ENCODE measurements around the gene AP1M1.

The AP1M1 gene

DNA sequence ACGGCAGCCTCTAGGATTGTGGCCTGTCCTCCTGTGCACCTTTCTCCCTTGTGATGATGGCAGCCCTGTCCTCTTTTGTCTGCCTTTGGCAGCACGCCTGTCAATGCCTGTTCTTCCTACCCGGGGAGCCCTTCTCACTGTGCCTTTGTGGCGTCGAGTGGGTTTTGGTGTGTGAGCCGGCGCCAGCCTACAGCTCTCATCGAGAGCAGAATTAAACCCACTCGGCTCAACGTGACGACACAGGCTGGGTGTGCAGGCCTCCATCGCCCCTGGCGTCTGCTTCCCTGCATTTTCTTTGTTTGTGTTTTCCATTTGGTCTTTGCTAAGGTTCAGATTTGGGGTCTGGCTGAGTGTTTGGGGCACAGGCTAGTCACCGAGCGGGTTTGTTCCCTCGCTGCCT is 34.4 kb downstream of the AP1M1 start:
- DNase-seq (ENCODE audit: low spot score): no peak

DNA sequence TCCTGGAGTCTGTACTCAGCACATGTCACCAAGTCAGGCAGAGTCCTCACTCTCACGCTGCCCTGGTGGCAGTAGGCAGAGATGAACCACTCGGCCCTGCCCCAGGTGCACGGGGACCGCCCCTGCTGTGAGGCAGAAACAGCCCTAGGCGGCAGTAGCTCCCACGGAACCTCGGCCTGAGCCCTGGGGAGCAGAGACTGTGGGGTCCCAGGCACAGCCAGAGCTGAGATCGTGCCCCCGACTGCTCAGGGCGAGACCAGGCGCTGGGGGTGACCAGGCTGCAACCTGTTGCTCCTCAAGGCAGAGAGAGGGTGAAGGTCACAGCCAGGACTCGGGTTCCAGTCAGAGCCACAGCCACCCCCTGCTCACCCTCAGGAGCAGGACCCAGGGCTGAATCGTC is 34.9 kb downstream of the AP1M1 start:
- DNase-seq (ENCODE audit: low spot score): no peak

DNA sequence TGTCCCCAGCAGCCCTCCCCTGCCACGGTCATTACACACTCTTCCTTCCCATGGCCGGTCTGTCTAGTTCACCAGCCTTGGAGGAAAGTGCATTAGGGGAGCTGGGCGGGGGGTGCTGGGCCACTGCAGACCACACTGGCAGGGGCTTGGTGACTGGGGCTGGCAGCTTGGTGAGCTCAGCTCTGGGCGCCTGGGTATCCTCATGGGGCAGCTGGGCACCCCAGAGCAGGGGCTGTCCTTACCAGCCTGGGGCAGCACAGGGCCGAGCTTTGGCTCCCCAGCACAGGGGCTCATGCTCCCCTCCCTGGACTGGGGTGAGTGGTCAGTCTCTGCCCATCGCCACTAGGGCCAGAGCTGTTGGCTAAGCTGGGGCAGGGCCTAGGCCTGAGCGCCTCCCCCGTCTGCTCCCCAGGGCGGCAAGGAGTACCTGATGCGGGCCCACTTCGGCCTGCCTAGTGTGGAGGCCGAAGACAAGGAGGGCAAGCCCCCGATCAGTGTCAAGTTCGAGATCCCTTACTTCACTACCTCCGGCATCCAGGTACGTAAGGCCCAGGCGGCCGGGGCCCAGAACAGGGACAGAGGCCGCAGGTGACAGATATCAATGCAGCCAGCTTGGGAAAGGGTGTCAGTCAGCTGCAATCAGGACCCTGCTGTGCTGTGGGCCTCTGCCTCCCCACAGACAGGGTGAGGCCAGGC is 35.5 kb downstream of the AP1M1 start:
- no peak for DNase-seq (ENCODE audit: low spot score)

DNA sequence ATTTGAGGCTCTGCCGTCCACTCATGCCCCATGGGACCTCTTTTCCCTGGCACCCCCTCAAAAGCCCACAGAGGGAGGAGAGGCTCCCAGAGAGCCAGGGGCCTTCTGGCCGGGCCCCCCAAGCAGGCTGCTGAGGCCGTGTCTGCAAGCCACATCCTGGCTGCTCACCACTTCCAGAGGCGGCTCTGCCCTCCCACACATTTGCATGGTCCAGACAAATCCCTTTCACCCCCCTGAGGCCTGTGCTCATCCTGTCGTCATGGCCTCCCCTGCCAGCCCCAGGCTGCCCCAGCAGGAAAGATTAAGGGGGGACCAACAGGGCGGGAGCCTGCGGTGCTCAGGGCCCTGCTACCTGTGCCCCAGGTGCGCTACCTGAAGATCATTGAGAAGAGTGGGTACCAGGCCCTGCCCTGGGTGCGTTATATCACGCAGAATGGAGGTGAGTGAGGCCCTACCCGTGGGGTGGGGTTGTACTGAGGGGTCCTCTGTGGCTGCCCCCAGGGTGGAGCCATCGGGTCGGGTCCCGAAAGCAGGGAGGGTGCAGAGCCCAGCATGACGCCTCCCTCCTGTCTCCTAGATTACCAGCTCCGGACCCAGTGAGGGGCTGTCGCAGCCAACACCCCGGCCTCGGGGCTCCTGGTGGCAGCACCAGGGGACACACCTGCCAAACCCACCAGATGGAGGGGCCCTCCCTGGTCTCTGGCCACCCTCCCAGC is 36.3 kb downstream of the AP1M1 start:
- no peak for DNase-seq (ENCODE audit: low spot score)

DNA sequence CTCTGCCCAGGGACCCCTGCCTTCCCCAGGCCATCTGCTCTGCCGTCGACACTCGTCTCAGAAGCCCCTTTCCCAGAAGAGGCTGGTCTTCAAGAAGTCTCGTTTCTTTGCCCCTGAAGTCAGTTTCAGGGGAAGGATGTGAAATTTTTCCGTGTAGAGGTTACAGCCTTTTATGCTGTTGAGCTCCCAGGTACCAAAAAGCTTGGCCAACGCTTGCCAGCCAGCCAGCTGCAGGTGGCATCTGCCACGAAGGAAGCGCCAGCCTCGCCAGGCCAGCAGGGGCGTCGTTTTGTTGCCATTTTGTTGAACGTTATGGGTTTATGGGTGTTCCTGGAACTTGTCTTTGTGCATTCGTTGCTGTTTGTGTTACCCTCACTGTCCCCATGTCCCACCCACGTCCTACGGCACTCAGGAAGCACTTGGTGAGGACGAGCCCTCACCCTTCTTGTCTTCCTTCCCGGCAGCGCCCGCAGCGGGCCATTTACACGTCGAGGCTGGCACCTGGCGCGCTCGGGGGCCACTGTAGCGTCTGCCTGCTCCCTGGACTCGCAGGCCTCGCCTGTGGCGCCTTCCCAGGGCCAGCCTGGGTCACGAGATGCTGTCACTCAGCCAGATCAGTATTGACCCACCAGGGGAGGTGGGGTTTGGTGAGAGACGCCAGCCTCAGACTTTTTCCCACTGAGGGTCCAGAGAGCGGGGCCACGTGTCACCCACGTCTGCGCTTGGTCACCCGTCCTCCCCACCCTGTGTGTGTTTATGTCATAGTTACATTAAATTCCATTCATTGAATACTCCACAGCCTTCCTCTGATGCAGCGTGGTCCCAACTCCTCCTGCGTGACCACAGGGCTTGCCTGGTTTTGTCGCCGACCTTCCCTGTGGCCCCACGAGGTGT is 37.1 kb downstream of the AP1M1 start:
- DNase-seq (ENCODE audit: low spot score): no peak

DNA sequence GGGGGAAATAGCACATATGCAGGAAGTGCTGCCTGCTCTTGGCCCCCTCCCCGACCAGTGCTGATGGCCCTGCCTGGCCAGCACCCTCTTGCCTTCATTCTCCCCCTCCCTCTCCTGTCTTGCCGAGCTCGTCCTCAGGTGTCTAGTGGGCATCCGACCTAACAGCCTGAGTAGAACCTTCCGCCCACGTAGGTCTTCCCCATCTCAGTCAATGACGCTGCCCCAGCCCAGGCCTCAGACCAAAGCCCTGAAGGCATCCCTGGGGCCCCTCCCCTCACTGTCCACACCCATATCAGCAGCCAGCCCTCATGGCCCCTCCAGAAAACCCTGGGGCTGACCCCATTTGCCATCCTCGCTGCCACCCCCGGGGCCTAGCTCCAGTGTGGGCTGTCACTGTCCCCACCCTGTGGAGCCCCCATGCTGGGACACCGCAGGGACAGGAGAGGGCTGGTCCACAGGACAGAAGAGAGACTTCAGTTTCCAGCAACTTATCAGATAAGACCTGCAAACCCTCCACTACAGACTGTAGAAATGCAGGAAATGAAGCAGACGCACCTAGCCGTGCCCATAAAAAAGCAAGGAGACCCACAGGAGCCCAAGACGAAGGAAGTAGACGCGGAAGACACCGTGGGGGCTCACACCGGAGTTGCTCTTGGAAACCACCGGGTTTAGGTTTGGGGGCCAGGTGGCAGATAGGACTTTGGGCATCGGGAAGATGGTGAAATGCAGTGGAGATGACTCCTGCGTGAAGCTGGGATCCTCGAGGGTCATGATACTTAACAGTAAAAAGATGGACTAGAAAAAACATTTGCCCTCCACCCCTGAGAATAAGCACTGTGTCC is 38.3 kb downstream of the AP1M1 start:
- no peak for DNase-seq (ENCODE audit: low spot score)

DNA sequence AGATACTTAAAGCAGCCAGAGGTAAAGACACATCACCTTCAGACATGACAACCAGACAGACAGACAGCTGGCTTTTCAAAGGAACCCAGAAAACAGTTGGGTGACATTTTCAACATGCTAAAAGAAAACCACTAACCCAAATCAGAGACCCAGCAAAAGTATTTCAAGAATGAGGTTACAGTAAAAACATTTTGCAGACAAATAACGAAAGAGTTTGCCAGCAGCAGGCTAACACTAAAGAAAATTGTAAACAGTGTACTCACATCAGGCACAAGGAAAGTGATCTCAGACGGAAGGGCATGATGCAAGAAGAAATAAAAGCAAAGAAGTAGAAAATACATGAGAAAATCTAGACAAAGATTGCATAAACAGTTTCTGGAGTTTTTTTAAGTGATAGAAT is 46.4 kb downstream of the AP1M1 start:
- no peak for DNase-seq (ENCODE audit: low spot score)

DNA sequence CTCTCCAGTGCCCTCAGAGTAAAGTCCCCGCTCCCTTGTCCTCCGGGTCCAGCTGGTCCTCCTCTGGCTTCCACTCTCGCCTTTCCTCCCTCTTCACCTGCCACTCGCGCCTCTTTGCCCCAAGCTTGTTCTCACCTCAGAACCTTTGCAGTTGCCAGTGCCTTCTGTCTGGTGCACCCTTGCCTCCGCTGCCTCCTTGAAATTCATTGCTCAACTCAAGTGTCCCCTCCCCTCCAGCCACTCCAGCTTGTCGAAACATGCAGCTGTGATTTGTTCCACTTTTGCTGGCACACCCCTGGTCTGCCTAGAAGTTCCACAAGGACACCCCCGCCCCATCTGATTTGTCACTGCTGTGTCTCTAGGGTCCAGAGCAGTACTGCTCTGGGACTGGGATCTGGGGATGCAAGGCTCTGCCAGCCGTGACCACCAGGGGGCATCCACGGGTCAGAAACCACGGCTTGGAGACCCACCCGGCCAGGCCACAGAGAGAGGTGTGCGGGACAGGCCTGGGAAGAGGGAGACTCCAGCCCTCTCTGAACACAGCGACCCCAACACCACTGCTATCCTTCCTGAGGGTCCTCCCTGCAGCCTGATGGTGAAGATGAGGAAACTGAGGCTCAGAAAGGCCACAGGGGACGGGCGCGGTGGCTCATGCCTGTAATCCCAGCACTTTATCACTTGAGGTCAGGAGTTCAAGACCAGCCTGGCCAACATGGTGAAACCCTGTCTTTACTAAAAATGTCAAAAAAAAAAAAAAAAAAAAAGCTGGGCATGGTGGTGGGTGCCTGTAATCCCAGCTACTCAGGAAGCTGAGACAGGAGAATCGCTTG is 49.9 kb downstream of the AP1M1 start:
- DNase-seq (ENCODE audit: low spot score): peak; percentile 70

DNA sequence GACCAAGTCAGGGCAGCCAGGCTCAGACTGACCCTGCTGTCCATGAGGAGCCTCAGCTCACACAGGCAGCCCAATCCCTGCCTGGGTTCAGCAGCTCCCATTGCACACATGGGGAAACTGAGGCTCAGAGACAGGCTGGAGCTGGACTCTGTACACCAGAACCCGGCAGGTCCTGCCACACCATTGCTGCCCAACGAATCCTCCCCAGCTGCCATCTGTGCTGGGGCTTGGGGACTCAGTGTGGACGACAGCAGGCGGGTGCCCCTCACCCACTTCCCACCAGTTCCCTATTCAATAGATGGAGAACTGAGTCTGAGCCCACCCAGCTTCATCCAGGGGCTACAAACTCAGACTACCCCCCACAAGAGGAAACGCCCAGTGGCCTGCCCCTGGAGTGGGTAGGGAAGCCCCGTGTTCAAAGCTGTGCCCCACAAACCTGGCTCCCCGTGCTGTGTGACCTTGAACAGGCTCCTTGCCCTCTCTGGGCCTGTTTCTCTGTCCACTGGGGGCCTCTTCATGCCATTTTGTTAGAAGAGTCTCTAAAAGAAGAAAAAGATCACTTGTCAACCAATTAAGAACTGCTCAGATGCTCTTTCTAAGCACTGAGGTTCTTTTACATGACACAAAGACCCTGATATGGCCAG is 50.8 kb downstream of the AP1M1 start:
- no peak for DNase-seq (ENCODE audit: low spot score)

DNA sequence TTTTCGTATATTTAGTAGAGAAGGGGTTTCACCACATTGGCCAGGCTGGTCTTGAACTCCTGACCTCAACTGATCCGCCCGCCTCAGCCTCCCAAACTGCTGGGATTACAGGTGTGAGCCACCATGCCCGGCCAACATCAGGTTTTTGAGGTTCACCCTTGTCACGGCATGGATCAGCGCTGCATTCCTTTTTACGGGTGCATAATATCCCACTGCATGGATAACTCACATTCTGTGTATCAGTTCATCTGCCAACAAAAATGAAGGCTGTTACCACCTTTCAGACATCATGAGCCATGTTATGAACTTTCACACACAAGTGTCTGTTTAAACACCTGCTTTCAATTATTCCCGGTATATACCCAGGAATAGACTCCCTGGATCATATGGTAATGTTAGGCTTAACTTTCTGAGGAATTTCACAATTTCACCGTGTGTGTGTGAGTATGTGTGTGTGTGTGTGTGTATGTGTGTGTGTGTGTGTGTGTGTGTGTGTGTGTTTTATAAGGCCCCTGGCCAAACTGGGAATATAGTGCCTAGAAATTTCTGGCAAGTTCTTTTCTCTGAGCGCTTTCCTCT is 52.2 kb downstream of the AP1M1 start:
- no peak for DNase-seq (ENCODE audit: low spot score)

DNA sequence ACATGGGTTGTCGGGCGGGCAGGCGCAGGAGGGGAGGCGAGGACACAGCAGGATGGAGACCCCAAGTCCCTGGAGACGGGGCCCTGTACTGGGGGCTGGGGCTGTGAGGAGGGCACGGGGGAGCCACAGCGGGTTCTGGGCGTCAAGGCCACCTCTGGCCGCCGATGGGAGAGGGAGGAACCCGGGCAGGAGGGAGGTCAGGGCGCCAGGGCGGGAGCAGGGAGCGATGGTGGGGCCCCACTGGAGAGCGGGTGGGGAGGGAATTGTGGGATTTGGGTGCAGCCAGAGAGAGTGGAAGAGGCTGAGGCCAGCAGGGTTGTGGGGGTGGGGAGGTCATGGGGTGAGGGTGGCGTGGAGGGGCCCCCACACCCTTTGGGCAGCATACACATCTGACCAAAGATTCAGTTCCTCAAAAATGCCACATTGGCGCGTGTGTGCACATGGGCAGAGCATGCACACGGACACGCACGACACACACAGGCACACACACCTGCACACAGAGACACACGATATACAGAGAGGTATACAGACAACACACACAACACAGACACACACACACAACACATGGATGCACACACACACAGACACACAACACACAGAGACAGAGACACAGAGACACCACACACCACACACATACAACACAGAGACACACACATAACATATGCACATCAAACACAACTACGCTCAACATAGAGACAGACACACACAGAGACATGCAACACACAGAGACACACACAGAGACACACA is 54.9 kb downstream of the AP1M1 start:
- DNase-seq (ENCODE audit: low spot score): no peak

DNA sequence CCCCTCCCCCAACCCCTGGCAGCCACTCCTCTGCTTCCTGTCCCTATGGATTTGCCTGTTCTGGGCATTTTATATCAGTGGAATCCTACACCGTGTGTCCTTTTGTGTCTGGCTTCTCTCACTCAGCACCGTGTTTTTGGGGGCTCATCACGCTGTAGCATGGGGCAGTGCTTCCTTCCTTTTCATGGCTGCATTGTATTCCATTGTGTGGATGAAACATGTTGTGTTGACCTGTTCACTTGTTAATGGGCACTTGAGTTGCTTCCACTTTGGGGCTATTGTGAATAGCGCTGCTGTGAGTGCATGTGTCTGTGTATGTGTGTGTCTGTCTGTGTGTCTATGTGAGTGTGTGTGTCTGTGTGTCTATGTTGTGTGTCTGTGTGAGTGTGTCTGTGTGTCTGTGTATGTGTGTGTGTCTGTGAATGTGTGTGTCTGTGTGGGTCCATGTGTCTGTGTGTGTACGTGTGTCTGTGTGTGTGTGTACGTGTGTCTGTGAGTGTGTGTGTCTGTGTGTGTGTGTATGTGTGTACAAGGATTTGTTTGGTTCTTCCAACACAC is 57.2 kb downstream of the AP1M1 start:
- DNase-seq (ENCODE audit: low spot score): no peak

DNA sequence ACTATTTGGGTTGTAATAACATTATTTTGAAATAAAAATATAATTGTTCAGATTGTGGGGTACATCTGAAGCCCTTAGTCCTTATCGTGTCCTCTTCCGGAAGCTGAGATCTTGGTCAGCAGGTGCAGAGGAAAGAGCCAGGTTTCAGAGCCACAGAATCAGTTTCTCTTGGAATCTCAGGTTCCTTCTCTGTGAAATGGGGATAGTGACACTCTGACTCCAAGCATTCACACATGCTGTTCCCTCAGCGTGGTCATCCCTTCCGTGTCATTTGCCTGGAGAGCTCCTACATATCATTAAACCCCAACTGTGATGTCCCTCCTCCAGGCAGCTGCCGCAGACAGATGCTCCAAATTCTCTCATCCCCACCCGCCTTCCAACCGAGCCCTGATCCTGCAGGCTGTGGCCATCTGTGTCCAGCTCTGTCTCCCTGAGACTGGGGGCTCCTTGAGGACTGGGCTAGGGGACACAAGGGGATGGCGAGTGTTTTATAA is 59.8 kb downstream of the AP1M1 start:
- DNase-seq (ENCODE audit: low spot score): no peak

DNA sequence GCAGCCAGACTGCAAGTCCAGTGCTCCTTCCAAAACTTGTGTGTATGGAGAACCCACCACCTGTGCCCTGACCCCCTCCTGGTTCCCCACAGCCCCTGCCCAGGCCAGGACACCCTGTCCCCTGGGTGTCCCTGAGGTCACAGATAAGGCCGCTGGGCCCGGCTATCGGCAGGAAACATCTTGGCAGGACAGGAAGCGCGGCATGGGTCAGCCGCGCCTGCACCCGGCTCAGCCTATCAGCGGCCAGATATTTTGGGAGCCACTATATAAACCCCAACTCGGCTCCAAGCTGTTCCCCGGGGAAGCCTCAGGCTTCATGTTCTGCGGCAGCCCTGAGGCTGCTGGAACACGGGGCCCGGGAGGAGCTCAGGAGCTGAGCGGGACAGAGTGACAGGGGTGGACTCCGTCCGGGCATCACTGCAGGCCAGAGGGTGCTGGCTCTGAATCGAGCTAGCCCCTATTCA is 60.8 kb downstream of the AP1M1 start:
- no peak for DNase-seq (ENCODE audit: low spot score)

DNA sequence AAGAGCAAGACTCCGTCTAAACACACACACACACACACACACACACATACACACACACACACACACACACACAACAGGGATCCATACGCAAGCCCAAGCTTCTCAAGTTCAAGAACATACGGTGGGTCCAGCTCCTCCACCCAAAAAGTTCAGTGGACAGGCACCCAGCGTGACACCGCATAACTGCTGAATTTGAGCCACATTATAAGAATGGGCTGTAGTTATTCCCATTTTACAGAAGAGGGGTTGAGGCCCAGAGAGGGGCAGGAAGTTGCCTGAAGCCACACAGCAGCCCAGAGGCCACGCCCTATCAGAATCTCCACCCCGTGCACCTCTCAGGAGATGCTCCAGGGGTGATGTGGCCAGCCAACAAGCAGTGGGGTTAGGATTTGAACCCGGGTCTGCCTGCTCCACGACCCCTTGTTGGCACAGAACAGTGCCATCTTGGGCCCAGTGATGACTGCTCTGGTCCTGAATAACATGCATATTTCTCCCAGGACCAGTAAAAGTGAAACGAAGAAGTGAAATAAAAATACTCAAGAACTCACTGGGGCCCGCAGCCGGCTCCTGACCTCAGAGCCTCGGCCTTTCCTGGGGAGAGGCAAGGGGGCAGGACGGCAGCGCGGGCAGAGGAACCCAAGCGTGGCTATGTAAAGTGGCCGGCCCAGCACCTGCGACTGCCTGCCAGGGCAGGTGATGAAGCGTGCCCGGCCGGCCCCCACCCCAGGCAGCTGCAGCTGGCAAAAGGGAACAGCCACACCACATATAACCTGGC is 61.9 kb downstream of the AP1M1 start:
- no peak for DNase-seq (ENCODE audit: low spot score)

DNA sequence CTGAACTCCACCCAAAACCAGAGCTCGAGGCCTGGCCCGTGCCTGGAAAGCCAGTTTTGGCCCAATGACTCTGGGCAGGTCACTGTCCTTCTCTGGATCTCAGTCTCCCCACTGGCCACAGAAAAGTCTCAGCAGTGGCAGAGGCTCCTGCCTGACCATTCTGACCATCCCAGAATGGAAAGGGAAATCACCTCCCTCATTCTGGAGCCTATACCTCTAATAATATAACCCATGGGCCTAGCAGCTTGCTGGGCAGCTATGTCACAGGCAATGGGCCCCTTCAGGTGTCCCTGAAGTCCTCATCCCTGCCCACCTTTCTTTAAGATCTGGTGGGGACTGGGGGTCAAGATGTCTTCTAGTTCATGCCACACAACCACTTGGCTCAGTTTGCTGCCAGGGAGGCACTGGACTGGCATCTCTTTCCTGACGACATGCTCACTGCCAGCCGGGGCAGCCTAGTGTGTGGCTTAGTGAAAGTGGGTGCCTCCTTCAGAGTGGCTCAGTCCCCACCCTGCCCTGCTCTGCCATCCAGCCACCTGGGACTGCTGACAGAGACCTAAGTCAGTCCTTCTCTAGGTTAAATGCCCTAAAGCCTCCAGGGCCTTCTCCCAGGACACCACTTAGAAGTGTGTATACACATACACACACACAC is 62.6 kb downstream of the AP1M1 start:
- no peak for DNase-seq (ENCODE audit: low spot score)

DNA sequence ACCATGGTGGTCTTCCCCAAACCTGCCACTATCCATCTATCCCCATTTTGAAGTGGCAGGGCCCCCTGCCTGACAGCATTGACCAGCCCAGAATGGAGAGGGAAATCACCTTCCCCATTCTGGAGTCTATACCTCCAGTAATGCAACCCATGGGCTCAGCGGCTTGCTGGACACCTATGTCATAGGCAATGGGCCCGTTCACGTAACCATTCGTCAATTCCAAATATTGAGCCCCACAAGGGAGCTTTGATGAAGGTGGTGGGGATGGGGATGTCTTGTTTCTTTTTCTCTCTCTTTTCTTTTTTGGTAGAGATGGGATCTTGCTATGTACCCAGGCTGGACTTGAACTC is 63.1 kb downstream of the AP1M1 start:
- DNase-seq (ENCODE audit: low spot score): no peak

Data from LoVo (cell line).